ENCODE measurements around the gene RAI1. TPM values are rescaled to one million over a fixed set of nuclear protein-coding genes. Genes with fewer than 3 reads are reported as not detected.

RAI1 gene
- total and polyA plus RNA-seq, 2 of the 13 experiments (the other 11 are each of a cell fraction or from before 2014, with no cell fraction given), result 3.4 to 5.2 TPM

- TF ChIP-seq HNF1B (CRISPR knock-in tag; IDR thresholded peaks at IDR 0.05) (peak; percentile 50; the same call in 1 of the 2 replicates), IKZF5 (CRISPR knock-in tag; IDR thresholded peaks at IDR 0.05) (no peak; the same call in 1 of the 2 replicates), BHLHE40 (IDR thresholded peaks at IDR 0.05; ENCODE audit: low read length) (no peak), ELF1 (CRISPR knock-in tag; IDR thresholded peaks at IDR 0.05) (no peak; the same call in 1 of the 2 replicates), ZNF841 (CRISPR knock-in tag; IDR thresholded peaks at IDR 0.05; ENCODE audit: borderline replicate concordance) (no peak), SNAPC5 (CRISPR knock-in tag; IDR thresholded peaks at IDR 0.05; ENCODE audit: borderline replicate concordance) (no peak), ETV5 (CRISPR knock-in tag; IDR thresholded peaks at IDR 0.05; ENCODE audit: borderline replicate concordance) (no peak), MXD1 (CRISPR knock-in tag; IDR thresholded peaks at IDR 0.05) (no peak), CSRNP1 (CRISPR knock-in tag; IDR thresholded peaks at IDR 0.05) (no peak), ZNF782 (CRISPR knock-in tag; IDR thresholded peaks at IDR 0.05; ENCODE audit: borderline replicate concordance) (no peak), NFIB (CRISPR knock-in tag; IDR thresholded peaks at IDR 0.05; ENCODE audit: borderline replicate concordance) (no peak), ZFP91 (CRISPR knock-in tag; IDR thresholded peaks at IDR 0.05; ENCODE audit: borderline replicate concordance) (peak; percentile 59; the same call in 1 of the 2 replicates), ZNF724P (CRISPR knock-in tag; IDR thresholded peaks at IDR 0.05; ENCODE audit: borderline replicate concordance) (no peak), GATAD2A (CRISPR knock-in tag; IDR thresholded peaks at IDR 0.05) (peak; percentile 39; the same call in 1 of the 2 replicates), TSC22D2 (CRISPR knock-in tag; IDR thresholded peaks at IDR 0.05; ENCODE audit: borderline replicate concordance) (no peak), ZFP36 (IDR thresholded peaks at IDR 0.05; ENCODE audit: borderline replicate concordance, low read depth, low read length, partially characterized antibody) (no peak), ZMYM2 (CRISPR knock-in tag; IDR thresholded peaks at IDR 0.05) (no peak), KLF12 (CRISPR knock-in tag; IDR thresholded peaks at IDR 0.05; ENCODE audit: borderline replicate concordance) (no peak; the same call in 1 of the 2 replicates), GZF1 (CRISPR knock-in tag; IDR thresholded peaks at IDR 0.05) (no peak), HDAC2 (CRISPR knock-in tag; IDR thresholded peaks at IDR 0.05) (no peak), ZNF563 (CRISPR knock-in tag; IDR thresholded peaks at IDR 0.05) (peak; percentile 58; the same call in 1 of the 2 replicates)
These were observed 131.2 kb downstream of the RAI1 start (continued) for GRCh38 chr17:17812211-17813054.

Measured in HepG2 (cell line).